GM12878 (cell line): ENCODE data around the gene SCLY. TPM values are rescaled to one million over a fixed set of nuclear protein-coding genes. Genes with fewer than 3 reads are reported as not detected.

ENCODE experiments used
- ATAC-seq: fragments of 200-7000 bp; cut with Tn5 transposase; 3 replicates; pipeline ENCODE4 v1.9.1; 2020; ENCODE audit warnings: mild to moderate bottlenecking, moderate library complexity
- BruUV-seq: library from RNA; stranded (reverse); fragments of 400-500 nt; replicated peaks from 2 replicates; lab custom pipeline; 2021; lab: Mats Ljungman, UMichigan
- CTCF ChIA-PET: fragments of 300-600 bp; sonication (Branson Sonifier 250); formaldehyde crosslinking; extraction: SDS; loops from one replicate; lab custom pipeline; 2021; ENCODE audit warnings: inconsistent platforms; lab: Yijun Ruan, JAX
- POLR2A ChIA-PET: fragments of 350-600 bp; formaldehyde crosslinking; extraction: SDS; loops from one replicate; lab custom pipeline; 2021; ENCODE audit warnings: inconsistent platforms; lab: Charles Lee
- RAD21 ChIA-PET: fragments of 300-600 bp; sonication (Branson Sonifier 250); formaldehyde crosslinking; loops from one replicate; lab custom pipeline; 2023; ENCODE audit warnings: antibody characterized with exemption; ENCODE audit not compliant: unreplicated experiment; lab: Charles Lee
- SMC1A ChIA-PET: fragments of 300-600 bp; sonication (Branson Sonifier 250); formaldehyde crosslinking; loops from one replicate; lab custom pipeline; 2023; ENCODE audit not compliant: unreplicated experiment, uncharacterized antibody; lab: Charles Lee
- DNase-seq: peaks from one replicate; pipeline ENCODE4 v3.0.0-alpha.2; 2011; ENCODE audit warnings: low read depth, low spot score
- FAIRE-seq: peaks from 3 replicates; lab custom pipeline; 2011; peaks lifted over from hg19 to GRCh38; lab: Jason Lieb, UNC
- H2AFZ ChIP-seq: 2 replicates; pipeline ENCODE4 v1.6.0; 2011; ENCODE audit warnings: low read depth, low read length, control low read depth; ENCODE audit not compliant: control insufficient read depth
- H3K27ac ChIP-seq: 2 replicates; pipeline ENCODE4 v1.5.1; 2011; ENCODE audit warnings: control low read depth; ENCODE audit not compliant: control insufficient read depth, insufficient read depth
- H3K27me3 ChIP-seq, 2 experiments: replicated peaks in 1 of 2; 2 replicates each; pipeline versions ENCODE4 v1.6.0 to v1.6.1; 2011; ENCODE audit warnings: low read length in 1 of 2; ENCODE audit not compliant: control insufficient read depth in 2 of 2, insufficient read depth in 2 of 2
- H3K36me3 ChIP-seq, 2 experiments: 2 replicates each; pipeline ENCODE4 v1.5.1; 2011; ENCODE audit warnings: low read length in 1 of 2; ENCODE audit not compliant: control insufficient read depth in 2 of 2, insufficient read depth in 2 of 2
- H3K4me1 ChIP-seq: 2 replicates; pipeline ENCODE4 v1.6.1; 2011; ENCODE audit warnings: mild to moderate bottlenecking, low read length, moderate library complexity, mixed read lengths; ENCODE audit not compliant: control insufficient read depth, insufficient read depth
- H3K4me2 ChIP-seq: 2 replicates; pipeline ENCODE4 v1.6.0; 2011; ENCODE audit warnings: control low read depth; ENCODE audit not compliant: control insufficient read depth, insufficient read depth
- H3K4me3 ChIP-seq: fragments of 200-600 bp; sonication (generic); 2 replicates; pipeline ENCODE4 v1.5.1; 2016
- H3K79me2 ChIP-seq: 2 replicates; pipeline ENCODE4 v1.6.0; 2011; ENCODE audit warnings: low read length; ENCODE audit not compliant: control insufficient read depth, insufficient read depth
- H3K9ac ChIP-seq: 2 replicates; pipeline ENCODE4 v1.8.0; 2011; ENCODE audit warnings: low read length, control low read depth, mixed read lengths; ENCODE audit not compliant: control insufficient read depth, insufficient read depth
- H3K9me3 ChIP-seq: replicated peaks from 3 replicates; pipeline ENCODE4 v1.5.1; 2011; ENCODE audit warnings: mild to moderate bottlenecking, low read length; ENCODE audit not compliant: control insufficient read depth, insufficient read depth
- H4K20me1 ChIP-seq: 2 replicates; pipeline ENCODE4 v1.6.0; 2011; ENCODE audit not compliant: control insufficient read depth, insufficient read depth
- CREB1 ChIP-seq: IDR thresholded peaks from 2 replicates; pipeline ENCODE4 v1.6.1; 2012; ENCODE audit warnings: low read depth, mild to moderate bottlenecking, inconsistent platforms
- FOXM1 ChIP-seq: IDR thresholded peaks from 2 replicates; pipeline ENCODE4 v1.6.1; 2012; ENCODE audit warnings: low read depth, mild to moderate bottlenecking, inconsistent platforms, low read length, moderate library complexity
- HDGF ChIP-seq: fragments of 450-650 bp; IDR thresholded peaks from 2 replicates; pipeline ENCODE4 v1.6.1; 2016; ENCODE audit warnings: antibody characterized with exemption
- MYC ChIP-seq: IDR thresholded peaks from 2 replicates; pipeline ENCODE4 v1.6.1; 2011; ENCODE audit warnings: mild to moderate bottlenecking, low read length, moderate library complexity, inconsistent platforms; ENCODE audit not compliant: insufficient read depth, insufficient replicate concordance, insufficient read length, severe bottlenecking
- ZNF274 ChIP-seq: IDR thresholded peaks from one replicate; pipeline ENCODE4 v1.8.0; 2011; ENCODE audit not compliant: insufficient read length, insufficient read depth
- WGBS: methylation state at CpG from one replicate; pipeline ENCODE4 v1.1.6; 2016; ENCODE audit warnings: low lambda C conversion rate; ENCODE audit not compliant: insufficient replicate concordance, insufficient coverage; ENCODE audit errors: missing lambda C conversion rate; 5-methylcytosine and 5-hydroxymethylcytosine counted together
- in situ Hi-C: fragments of 300-500 bp; cut with MboI; formaldehyde crosslinking; loops from 9 replicates; pipeline ENCODE4 v1.14.3; 2018; ENCODE audit warnings: mixed read lengths
- intact Hi-C: fragments of 100-400 bp; cut with micrococcal nuclease; formaldehyde crosslinking; loops from one replicate; pipeline ENCODE4 v1.14.2; 2022; ENCODE audit not compliant: unreplicated experiment
- polyA plus RNA-seq, 11 experiments: library from polyadenylated mRNA; depleted of rRNA in 4 of 11; unstranded in 6 of 11; stranded (reverse) in 5 of 11; fragments of >200 nt; fragmentation: Nextera tagmentation in 4 of 11; fragmentation: Illumina TruSeq in 1 of 11; extraction: Ambion mirVana in 4 of 11; extraction: Trizol in 1 of 11; gene quantifications; 1 replicate in 1 of 11; 2 replicates in 10 of 11; pipeline versions ENCODE4 v1.2.1 to v1.2.3, GENCODE V29; 2011 to 2016; ENCODE audit warnings: inconsistent platforms in 2 of 11, missing spikeins in 2 of 11, low read depth in 1 of 11
- total RNA-seq, 4 experiments: library from RNA; depleted of rRNA in 3 of 4; stranded (reverse); fragments of >200 nt in 3 of 4; fragmentation: Illumina TruSeq in 1 of 4; extraction: Trizol in 1 of 4; gene quantifications; 2 replicates each; pipeline versions ENCODE4 v1.2.1 to v1.2.3, GENCODE V29; 2013 to 2021
- TF ChIP-seq, protein P1 (sequence below): fragments of 450-650 bp; IDR thresholded peaks from 2 replicates; pipeline ENCODE4 v1.6.1; 2017; ENCODE audit warnings: antibody characterized with exemption, mild to moderate bottlenecking, moderate library complexity
- TF ChIP-seq, protein P2 (sequence below), 3 experiments: IDR thresholded peaks in 2 of 3; conservative IDR thresholded peaks in 1 of 3; 2 replicates each; pipeline ENCODE4 v1.5.1; 2011; ENCODE audit warnings: low read depth in 3 of 3, low read length in 3 of 3, mild to moderate bottlenecking in 3 of 3, control low read depth in 2 of 3, moderate library complexity in 2 of 3, inconsistent platforms in 1 of 3, mixed read lengths in 1 of 3; ENCODE audit not compliant: control insufficient read depth in 2 of 3, insufficient read depth in 1 of 3; ENCODE audit errors: extremely low read depth in 1 of 3
- TF ChIP-seq, protein P3 (sequence below): fragments of 450-650 bp; formaldehyde crosslinking; IDR thresholded peaks from 2 replicates; pipeline ENCODE4 v1.4.0; 2020; ENCODE audit warnings: mild to moderate bottlenecking, moderate library complexity

SCLY gene
- total and polyA plus RNA-seq, 10 of the 15 experiments (the other 5 are each of a cell fraction or from before 2014, with no cell fraction given): 3.3 to 49.1 (median 32.3) TPM

DNA sequence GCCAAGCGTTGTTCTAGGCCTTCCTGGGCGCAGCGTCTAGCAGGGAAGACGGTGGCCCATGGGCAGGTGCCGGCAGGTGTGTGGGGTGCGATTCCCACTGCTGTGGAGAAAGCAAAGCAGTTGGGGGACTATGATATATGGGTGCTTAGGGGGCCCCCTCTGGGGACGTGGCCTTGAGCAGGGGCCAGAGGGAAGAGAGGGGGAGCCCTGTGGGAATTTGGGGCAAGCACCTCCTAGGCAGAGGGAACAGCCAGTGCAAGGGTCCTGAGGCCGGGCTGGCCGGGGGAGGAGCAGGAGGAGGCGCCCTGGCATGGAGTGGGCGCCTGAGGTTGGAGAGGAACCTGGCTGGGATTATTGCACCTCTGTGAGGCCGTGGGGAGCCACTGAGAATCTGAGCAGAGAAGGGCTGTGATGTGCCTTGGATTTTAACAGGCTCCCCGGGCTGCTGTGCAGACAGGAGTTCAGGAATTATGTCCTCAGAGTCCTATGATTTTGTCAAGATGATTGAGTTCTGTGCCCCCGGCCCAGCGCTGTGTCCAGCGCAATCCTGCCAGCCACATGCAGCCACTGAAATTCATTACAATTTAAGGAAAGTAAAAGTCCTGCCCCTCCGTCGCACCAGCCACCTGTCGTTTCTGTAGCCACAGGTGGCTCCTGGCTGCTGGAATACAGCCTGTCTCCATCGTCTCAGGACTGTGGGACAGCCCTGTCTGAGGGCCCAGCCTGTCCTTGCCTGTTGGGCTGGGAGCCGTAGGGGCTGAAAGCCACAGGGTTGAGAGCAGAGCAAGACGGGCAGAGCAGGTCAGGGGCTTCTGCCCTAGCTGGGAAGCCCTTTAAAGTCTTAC lies 68.6 kb downstream of the SCLY start:
- H2AFZ ChIP-seq: no peak overlapping the region
- H3K36me3 ChIP-seq: no peaks in the 10 kb centered on the region
- ChIA-PET POLR2A (no interaction called here), RAD21 (no interaction called here), CTCF (no interaction called here), SMC1A (no interaction called here)
- H3K79me2 ChIP-seq: no peaks in the 10 kb centered on the region
- peaks cover 4% of the 10 kb centered on the region; the same call in 2 of the 3 replicates for H3K9me3 ChIP-seq
- no peak for DNase-seq
- no peak for FAIRE-seq
- no peaks in the 10 kb centered on the region for H3K27me3 ChIP-seq
- no TSS peak for BruUV-seq
- no peaks in the 10 kb centered on the region for H4K20me1 ChIP-seq
- WGBS: 65% methylated on average over 22 of the region's 22 CpGs
- H3K9ac ChIP-seq: no peak overlapping the region
- no peak for ATAC-seq
- TF ChIP-seq MYC: no peak
- TF ChIP-seq, protein P1, sequence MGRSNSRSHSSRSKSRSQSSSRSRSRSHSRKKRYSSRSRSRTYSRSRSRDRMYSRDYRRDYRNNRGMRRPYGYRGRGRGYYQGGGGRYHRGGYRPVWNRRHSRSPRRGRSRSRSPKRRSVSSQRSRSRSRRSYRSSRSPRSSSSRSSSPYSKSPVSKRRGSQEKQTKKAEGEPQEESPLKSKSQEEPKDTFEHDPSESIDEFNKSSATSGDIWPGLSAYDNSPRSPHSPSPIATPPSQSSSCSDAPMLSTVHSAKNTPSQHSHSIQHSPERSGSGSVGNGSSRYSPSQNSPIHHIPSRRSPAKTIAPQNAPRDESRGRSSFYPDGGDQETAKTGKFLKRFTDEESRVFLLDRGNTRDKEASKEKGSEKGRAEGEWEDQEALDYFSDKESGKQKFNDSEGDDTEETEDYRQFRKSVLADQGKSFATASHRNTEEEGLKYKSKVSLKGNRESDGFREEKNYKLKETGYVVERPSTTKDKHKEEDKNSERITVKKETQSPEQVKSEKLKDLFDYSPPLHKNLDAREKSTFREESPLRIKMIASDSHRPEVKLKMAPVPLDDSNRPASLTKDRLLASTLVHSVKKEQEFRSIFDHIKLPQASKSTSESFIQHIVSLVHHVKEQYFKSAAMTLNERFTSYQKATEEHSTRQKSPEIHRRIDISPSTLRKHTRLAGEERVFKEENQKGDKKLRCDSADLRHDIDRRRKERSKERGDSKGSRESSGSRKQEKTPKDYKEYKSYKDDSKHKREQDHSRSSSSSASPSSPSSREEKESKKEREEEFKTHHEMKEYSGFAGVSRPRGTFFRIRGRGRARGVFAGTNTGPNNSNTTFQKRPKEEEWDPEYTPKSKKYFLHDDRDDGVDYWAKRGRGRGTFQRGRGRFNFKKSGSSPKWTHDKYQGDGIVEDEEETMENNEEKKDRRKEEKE: no peak
- no peak for TF ChIP-seq HDGF
- TF ChIP-seq, protein P2, sequence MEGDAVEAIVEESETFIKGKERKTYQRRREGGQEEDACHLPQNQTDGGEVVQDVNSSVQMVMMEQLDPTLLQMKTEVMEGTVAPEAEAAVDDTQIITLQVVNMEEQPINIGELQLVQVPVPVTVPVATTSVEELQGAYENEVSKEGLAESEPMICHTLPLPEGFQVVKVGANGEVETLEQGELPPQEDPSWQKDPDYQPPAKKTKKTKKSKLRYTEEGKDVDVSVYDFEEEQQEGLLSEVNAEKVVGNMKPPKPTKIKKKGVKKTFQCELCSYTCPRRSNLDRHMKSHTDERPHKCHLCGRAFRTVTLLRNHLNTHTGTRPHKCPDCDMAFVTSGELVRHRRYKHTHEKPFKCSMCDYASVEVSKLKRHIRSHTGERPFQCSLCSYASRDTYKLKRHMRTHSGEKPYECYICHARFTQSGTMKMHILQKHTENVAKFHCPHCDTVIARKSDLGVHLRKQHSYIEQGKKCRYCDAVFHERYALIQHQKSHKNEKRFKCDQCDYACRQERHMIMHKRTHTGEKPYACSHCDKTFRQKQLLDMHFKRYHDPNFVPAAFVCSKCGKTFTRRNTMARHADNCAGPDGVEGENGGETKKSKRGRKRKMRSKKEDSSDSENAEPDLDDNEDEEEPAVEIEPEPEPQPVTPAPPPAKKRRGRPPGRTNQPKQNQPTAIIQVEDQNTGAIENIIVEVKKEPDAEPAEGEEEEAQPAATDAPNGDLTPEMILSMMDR (IDR thresholded peaks at IDR 0.05 in 2 of 3, conservative IDR thresholded peaks at IDR 0.05 in 1 of 3; ENCODE audit: control insufficient read depth in 2 of 3, extremely low read depth in 1 of 3, insufficient read depth in 1 of 3, low read depth in 3 of 3, low read length in 3 of 3): no peak
- TF ChIP-seq, protein P3, sequence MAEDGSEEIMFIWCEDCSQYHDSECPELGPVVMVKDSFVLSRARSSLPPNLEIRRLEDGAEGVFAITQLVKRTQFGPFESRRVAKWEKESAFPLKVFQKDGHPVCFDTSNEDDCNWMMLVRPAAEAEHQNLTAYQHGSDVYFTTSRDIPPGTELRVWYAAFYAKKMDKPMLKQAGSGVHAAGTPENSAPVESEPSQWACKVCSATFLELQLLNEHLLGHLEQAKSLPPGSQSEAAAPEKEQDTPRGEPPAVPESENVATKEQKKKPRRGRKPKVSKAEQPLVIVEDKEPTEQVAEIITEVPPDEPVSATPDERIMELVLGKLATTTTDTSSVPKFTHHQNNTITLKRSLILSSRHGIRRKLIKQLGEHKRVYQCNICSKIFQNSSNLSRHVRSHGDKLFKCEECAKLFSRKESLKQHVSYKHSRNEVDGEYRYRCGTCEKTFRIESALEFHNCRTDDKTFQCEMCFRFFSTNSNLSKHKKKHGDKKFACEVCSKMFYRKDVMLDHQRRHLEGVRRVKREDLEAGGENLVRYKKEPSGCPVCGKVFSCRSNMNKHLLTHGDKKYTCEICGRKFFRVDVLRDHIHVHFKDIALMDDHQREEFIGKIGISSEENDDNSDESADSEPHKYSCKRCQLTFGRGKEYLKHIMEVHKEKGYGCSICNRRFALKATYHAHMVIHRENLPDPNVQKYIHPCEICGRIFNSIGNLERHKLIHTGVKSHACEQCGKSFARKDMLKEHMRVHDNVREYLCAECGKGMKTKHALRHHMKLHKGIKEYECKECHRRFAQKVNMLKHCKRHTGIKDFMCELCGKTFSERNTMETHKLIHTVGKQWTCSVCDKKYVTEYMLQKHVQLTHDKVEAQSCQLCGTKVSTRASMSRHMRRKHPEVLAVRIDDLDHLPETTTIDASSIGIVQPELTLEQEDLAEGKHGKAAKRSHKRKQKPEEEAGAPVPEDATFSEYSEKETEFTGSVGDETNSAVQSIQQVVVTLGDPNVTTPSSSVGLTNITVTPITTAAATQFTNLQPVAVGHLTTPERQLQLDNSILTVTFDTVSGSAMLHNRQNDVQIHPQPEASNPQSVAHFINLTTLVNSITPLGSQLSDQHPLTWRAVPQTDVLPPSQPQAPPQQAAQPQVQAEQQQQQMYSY: no peak
- no peak for TF ChIP-seq CREB1
- TF ChIP-seq ZNF274: no peak
- TF ChIP-seq FOXM1: no peak
- in situ Hi-C loops: no loop called here
- no peaks in the 10 kb centered on the region for H3K4me1 ChIP-seq
- H3K27ac ChIP-seq: no peak overlapping the region
- intact Hi-C loops: no loop called here
- no peak overlapping the region for H3K4me3 ChIP-seq
- H3K4me2 ChIP-seq: no peak overlapping the region
